Measurements from ENCODE around the gene DGCR2. TPM values are rescaled to one million over a fixed set of nuclear protein-coding genes. Genes with fewer than 3 reads are reported as not detected.

Gene DGCR2
- total RNA-seq, 4 donors from 2014 or later = 42.5 to 75.2 (median 50.8) TPM

DNA sequence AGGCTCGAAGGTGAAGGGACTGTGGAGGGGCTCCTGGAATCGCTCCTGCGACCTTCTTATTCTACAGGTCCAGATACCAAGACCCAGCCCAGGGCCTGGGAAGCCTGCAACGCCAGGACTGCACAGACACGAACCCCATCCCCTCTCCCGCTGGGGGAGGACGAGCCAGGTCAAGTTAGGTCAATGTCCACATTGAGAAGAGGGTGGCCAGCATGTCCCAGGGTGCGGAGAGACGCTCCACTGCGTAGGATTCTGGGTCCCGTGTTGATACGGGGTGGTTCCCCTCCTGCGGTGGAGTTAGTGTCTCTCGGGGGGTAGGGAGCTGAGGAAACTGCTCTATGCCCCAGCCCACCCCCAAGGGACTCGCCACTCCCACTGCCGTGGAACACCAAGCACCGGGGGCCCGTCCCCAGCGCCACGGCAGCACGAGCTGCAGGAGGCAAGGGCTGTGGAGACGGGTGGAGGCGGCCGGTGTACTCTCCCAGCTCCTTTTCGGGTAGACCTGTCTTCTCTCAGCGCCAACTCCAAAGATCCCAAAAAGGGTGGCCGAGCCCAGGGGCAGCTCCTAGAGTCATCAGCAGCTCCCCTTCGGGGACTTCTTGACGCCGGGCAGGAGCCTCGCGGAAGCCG, 26.3 kb upstream of the DGCR2 start:
- Histone ChIP-seq H3K4me1 (peaks cover 10 to 33% (median 23%) of the 10 kb centered on the region in 3 donors), H3K36me3 (no peaks in the 10 kb centered on the region), H3K27ac (no peak overlapping the region), H3K27me3 (peaks cover 7 to 66% (median 25%) of the 10 kb centered on the region in 4 donors), H3K4me3 (peak overlapping the region in 1 of 4 donors; percentile 59), H3K9me3 (peaks cover 0 to 6% (median 0%) of the 10 kb centered on the region in 3 donors)
- intact Hi-C loops (cut with DNase I) = no loop called here
- 51 to 83% methylated on average over 1 to 13 of the region's 33 CpGs for WGBS, 2 donors
- DNase-seq = no peak
- TF ChIP-seq POLR2A (IDR thresholded peaks at IDR 0.05) = no peak
- TF ChIP-seq, protein P1, sequence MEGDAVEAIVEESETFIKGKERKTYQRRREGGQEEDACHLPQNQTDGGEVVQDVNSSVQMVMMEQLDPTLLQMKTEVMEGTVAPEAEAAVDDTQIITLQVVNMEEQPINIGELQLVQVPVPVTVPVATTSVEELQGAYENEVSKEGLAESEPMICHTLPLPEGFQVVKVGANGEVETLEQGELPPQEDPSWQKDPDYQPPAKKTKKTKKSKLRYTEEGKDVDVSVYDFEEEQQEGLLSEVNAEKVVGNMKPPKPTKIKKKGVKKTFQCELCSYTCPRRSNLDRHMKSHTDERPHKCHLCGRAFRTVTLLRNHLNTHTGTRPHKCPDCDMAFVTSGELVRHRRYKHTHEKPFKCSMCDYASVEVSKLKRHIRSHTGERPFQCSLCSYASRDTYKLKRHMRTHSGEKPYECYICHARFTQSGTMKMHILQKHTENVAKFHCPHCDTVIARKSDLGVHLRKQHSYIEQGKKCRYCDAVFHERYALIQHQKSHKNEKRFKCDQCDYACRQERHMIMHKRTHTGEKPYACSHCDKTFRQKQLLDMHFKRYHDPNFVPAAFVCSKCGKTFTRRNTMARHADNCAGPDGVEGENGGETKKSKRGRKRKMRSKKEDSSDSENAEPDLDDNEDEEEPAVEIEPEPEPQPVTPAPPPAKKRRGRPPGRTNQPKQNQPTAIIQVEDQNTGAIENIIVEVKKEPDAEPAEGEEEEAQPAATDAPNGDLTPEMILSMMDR (IDR thresholded peaks at IDR 0.05) = no peak

DNA sequence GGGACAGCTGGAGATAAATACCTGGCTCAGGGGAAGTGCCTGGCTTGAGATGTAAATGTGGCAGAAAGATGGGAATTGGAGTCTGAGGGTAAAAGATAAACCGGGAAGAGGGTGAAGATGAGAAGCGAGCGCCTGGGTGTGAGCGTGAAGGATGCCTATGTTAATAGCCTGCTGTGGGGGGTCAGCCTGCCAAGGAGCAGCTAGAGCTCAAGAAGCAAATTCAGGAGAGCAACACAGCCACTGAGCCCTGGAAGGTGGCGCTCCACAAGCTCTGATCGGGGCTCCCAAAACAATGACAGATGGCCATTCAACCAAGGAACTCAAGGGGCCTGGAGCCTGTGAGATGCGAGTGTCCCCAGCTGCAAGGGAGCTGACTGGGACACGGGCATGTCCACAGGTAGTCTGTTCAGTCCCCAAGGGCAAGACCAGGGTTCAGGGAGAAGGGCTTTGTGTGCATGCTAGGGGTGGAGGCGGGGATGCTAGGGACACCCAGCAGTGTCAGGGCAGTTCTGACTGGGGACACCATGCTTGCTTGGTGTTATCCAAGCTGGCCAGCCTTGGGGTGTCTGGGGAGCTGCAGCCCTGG, 25.1 kb upstream of the DGCR2 start:
- DNase-seq = no peak
- no peak overlapping the region for H3K27ac ChIP-seq
- intact Hi-C loops (cut with DNase I) = no loop called here
- no peak overlapping the region for H3K4me3 ChIP-seq
- TF ChIP-seq, protein P1 (IDR thresholded peaks at IDR 0.05) = no peak
- TF ChIP-seq POLR2A (IDR thresholded peaks at IDR 0.05) = no peak
- H3K9me3 ChIP-seq = peaks cover 0 to 6% (median 0%) of the 10 kb centered on the region in 3 donors
- H3K36me3 ChIP-seq = peaks cover 0 to 6% (median 4%) of the 10 kb centered on the region in 3 donors
- peaks cover 18 to 42% (median 25%) of the 10 kb centered on the region in 3 donors for H3K4me1 ChIP-seq
- WGBS, 2 donors = 41 to 45% methylated on average over 6 to 9 of the region's 9 CpGs
- peaks cover 7 to 54% (median 25%) of the 10 kb centered on the region in 4 donors for H3K27me3 ChIP-seq

DNA sequence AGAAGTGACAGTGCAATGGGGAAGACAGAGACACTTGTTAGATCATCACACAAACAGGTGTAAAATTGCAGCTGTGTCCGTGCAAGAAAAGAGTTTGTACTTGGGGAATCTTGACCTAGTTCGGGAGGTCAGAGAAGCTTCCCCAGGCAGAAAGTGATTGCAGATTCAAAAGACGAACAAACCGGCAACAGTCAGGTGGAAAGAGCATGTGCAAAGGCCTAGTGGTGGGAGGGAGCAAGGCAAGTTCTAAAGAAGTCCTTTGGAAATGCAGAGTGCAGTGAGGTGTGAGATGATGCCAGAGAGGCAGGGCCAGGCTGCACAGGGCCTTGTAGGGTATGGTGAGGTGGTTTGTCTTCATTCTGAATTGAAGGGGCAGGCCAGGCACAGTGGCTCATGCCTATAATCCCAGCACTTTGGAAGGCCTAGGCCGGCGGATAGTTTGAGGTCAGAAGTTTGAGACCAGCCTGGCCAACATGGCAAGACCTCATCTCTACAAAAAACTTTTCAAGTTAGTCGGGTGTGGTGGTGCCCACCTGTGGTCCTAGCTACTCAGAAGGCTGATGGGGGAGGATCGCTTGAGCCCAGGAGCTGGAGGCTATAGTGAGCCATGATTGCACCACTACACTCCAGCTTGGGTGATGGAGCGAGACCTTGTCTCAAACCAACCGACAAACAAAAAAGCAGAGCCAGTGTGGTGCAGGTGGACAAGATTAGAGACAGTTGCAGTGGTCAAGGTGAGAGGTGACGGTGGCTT, 24.2 kb upstream of the DGCR2 start:
- TF ChIP-seq, protein P1 (IDR thresholded peaks at IDR 0.05) = no peak
- TF ChIP-seq POLR2A (IDR thresholded peaks at IDR 0.05) = no peak
- intact Hi-C loops (cut with DNase I) = no loop called here
- 74 to 85% methylated on average over 7 to 9 of the region's 11 CpGs for WGBS, 2 donors
- Histone ChIP-seq H3K27ac (no peak overlapping the region), H3K27me3 (peaks cover 7 to 45% (median 20%) of the 10 kb centered on the region in 4 donors), H3K36me3 (peaks cover 0 to 15% (median 13%) of the 10 kb centered on the region in 3 donors), H3K9me3 (peaks cover 0 to 2% (median 0%) of the 10 kb centered on the region in 3 donors), H3K4me3 (no peak overlapping the region), H3K4me1 (peaks cover 18 to 42% (median 25%) of the 10 kb centered on the region in 3 donors)
- no peak for DNase-seq

DNA sequence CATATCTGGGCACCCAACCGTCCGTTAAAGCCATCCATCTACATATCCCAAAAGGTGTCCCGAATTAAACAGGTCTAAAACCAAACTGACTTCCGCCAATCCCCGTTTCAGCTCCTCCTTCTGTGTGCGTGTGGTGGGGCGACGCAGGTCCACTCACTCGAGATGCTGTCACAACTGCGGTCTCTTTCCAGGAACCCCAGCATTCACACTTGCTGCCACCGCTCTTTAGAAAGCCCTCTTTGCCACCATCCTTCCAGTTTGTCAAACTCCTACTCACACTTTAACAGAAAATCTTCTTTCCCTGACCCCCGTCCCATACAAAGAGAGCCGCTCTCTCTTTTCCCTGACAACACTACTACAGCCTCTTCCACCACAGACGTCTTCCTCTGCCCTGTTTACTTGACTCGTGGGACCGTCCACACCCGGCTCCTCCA, 21.8 kb upstream of the DGCR2 start:
- Histone ChIP-seq H3K27me3 (peaks cover 0 to 21% (median 5%) of the 10 kb centered on the region in 4 donors), H3K36me3 (peaks cover 15 to 39% (median 32%) of the 10 kb centered on the region in 3 donors), H3K27ac (peak overlapping the region; percentile 82 to 89 (median 85)), H3K9me3 (no peaks in the 10 kb centered on the region), H3K4me3 (peak overlapping the region; percentile 78 to 90 (median 82)), H3K4me1 (peaks cover 8 to 24% (median 12%) of the 10 kb centered on the region in 3 donors)
- TF ChIP-seq, protein P1 (IDR thresholded peaks at IDR 0.05) = no peak
- TF ChIP-seq POLR2A (IDR thresholded peaks at IDR 0.05) = no peak
- DNase-seq = no peak
- 3 to 7% methylated on average over 14 of the region's 17 CpGs for WGBS, 2 donors
- intact Hi-C loops (cut with DNase I) = no loop called here

All from esophagus squamous epithelium (tissue), 5 donors.